ENCODE measurements around the gene LAMTOR2. TPM values are rescaled to one million over a fixed set of nuclear protein-coding genes. Genes with fewer than 3 reads are reported as not detected.

The LAMTOR2 gene
- total RNA-seq, 1 donor from 2014 or later, result 60.1 TPM

DNA sequence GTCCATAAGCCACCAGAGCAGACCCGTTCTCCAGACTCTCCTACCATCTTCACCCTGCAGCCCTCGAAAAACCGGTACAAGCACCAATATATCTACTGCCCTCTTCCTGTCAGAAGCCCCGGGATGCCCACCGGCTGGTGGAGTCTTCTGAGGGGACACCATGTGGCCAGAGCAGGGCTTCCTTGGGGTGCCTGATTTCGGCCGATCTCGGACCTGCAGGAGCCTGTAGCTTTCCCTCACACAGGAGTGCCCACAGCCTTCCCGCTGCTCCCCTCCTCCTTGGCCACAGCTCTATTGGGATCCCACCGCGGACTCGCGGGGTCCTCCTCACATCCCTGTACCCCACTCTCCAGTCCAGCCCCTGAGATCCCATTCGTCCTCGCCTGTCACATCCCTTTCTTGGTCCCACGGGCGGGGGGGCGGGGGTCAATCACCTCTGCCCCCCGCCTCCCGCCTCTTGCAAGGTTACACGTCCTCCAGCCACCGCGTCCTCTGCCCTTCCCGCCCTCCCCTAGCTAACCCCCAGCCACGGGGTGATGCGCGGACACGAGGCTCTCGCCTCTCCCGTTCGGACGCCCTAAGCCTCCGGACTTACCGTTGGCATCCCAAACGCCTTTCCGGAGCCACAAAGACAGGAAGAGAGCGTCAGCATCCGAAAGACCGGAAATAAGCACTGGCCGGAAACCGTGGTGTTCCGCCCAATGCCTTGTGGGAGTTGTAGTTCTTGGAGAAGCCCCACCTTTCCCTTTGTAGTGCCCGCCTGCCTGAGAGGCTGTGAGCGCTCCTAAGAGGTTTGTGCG lies 34.1 kb upstream of the LAMTOR2 start, which contains the start of gene SSR2:
Gene SSR2, minus strand, starts transcription at position 659 of the 800 bp plus-strand sequence. CDS start 784 bp downstream, outside the sequence.
- no peaks in the 10 kb centered on the region for H3K27me3 ChIP-seq (ENCODE audit: insufficient read depth, low read length)
- FAIRE-seq, result peak; percentile 80
- H3K4me2 ChIP-seq (ENCODE audit: low read length), result peak within 1 kb of the TSS; percentile 93
- H3K27ac ChIP-seq (ENCODE audit: low read depth, low read length), result peak within 1 kb of the TSS; percentile 77
- peaks cover 24% of the 10 kb centered on the region for H4K20me1 ChIP-seq (ENCODE audit: insufficient read depth, low read length)
- peaks cover 3% of the 10 kb centered on the region for H3K4me1 Mint-ChIP-seq (ENCODE audit: low read depth, unreplicated experiment)
- DNase-seq (ENCODE audit: low read depth), result peak; percentile 87
- peak within 1 kb of the TSS; percentile 97 for H3K4me3 Mint-ChIP-seq (ENCODE audit: unreplicated experiment)
- TF ChIP-seq, protein P1, sequence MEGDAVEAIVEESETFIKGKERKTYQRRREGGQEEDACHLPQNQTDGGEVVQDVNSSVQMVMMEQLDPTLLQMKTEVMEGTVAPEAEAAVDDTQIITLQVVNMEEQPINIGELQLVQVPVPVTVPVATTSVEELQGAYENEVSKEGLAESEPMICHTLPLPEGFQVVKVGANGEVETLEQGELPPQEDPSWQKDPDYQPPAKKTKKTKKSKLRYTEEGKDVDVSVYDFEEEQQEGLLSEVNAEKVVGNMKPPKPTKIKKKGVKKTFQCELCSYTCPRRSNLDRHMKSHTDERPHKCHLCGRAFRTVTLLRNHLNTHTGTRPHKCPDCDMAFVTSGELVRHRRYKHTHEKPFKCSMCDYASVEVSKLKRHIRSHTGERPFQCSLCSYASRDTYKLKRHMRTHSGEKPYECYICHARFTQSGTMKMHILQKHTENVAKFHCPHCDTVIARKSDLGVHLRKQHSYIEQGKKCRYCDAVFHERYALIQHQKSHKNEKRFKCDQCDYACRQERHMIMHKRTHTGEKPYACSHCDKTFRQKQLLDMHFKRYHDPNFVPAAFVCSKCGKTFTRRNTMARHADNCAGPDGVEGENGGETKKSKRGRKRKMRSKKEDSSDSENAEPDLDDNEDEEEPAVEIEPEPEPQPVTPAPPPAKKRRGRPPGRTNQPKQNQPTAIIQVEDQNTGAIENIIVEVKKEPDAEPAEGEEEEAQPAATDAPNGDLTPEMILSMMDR (IDR thresholded peaks at IDR 0.05; ENCODE audit: insufficient read depth, low read depth, low read length), result no peak
- no peak for TF ChIP-seq EZH2 (IDR thresholded peaks at IDR 0.05; ENCODE audit: insufficient read depth, low read length)
- peaks cover 3% of the 10 kb centered on the region for H3K9me3 Mint-ChIP-seq (ENCODE audit: unreplicated experiment)
- H3K9me3 ChIP-seq (ENCODE audit: insufficient read depth, low read depth, low read length), result no peaks in the 10 kb centered on the region
- peaks cover 45% of the 10 kb centered on the region for H3K79me2 ChIP-seq (ENCODE audit: insufficient read depth, low read length)
- H3K9ac ChIP-seq (ENCODE audit: low read length), result peak within 1 kb of the TSS; percentile 91
- peak within 1 kb of the TSS; percentile 73 for H2AFZ ChIP-seq (ENCODE audit: low read depth, low read length)
- H3K36me3 ChIP-seq (ENCODE audit: insufficient read depth, low read length), result peaks cover 14% of the 10 kb centered on the region
- peak within 1 kb of the TSS; percentile 94 for H3K4me3 ChIP-seq (ENCODE audit: insufficient read depth, low read depth, low read length)
- H3K4me1 ChIP-seq (ENCODE audit: insufficient read depth, low read length), result peaks cover 5% of the 10 kb centered on the region
- H3K27me3 Mint-ChIP-seq (ENCODE audit: low read depth, unreplicated experiment), result peaks cover 19% of the 10 kb centered on the region
- H3K36me3 Mint-ChIP-seq (ENCODE audit: low read depth, unreplicated experiment), result peaks cover 12% of the 10 kb centered on the region
- peak within 1 kb of the TSS; percentile 78 for H3K27ac Mint-ChIP-seq (ENCODE audit: unreplicated experiment)

DNA sequence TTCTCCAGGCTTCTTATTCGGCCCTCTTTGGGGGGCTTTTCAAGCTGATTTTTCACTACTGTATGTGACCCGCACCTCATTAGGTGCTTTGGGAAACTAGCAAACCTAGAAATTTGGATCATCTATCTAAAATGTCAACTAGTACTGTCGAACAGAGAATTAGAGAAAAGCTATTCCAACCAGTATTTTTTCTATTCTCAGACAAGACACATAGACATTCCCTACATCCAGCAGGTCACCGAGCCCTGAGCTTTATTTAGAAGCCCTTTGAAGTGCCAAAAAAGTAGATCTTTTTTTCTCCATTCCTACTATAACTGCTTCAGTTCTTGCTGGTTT lies 33.5 kb upstream of the LAMTOR2 start:
- Histone ChIP-seq H3K9ac (ENCODE audit: low read length) (peak overlapping the region; percentile 91), H3K27me3 (ENCODE audit: insufficient read depth, low read length) (no peaks in the 10 kb centered on the region), H3K4me3 (ENCODE audit: insufficient read depth, low read depth, low read length) (peak overlapping the region; percentile 94), H4K20me1 (ENCODE audit: insufficient read depth, low read length) (peaks cover 24% of the 10 kb centered on the region), H2AFZ (ENCODE audit: low read depth, low read length) (peak overlapping the region; percentile 73), H3K4me2 (ENCODE audit: low read length) (peak overlapping the region; percentile 93), H3K27ac (ENCODE audit: low read depth, low read length) (no peak overlapping the region), H3K79me2 (ENCODE audit: insufficient read depth, low read length) (peaks cover 45% of the 10 kb centered on the region), H3K4me1 (ENCODE audit: insufficient read depth, low read length) (peaks cover 5% of the 10 kb centered on the region), H3K9me3 (ENCODE audit: insufficient read depth, low read depth, low read length) (no peaks in the 10 kb centered on the region), H3K36me3 (ENCODE audit: insufficient read depth, low read length) (peaks cover 11% of the 10 kb centered on the region)
- H3K27ac Mint-ChIP-seq (ENCODE audit: unreplicated experiment), result no peak overlapping the region
- DNase-seq (ENCODE audit: low read depth) (no peak), FAIRE-seq (no peak)
- peaks cover 12% of the 10 kb centered on the region for H3K36me3 Mint-ChIP-seq (ENCODE audit: low read depth, unreplicated experiment)
- peaks cover 19% of the 10 kb centered on the region for H3K27me3 Mint-ChIP-seq (ENCODE audit: low read depth, unreplicated experiment)
- H3K4me1 Mint-ChIP-seq (ENCODE audit: low read depth, unreplicated experiment), result peaks cover 3% of the 10 kb centered on the region
- peaks cover 3% of the 10 kb centered on the region for H3K9me3 Mint-ChIP-seq (ENCODE audit: unreplicated experiment)
- no peak for TF ChIP-seq EZH2 (IDR thresholded peaks at IDR 0.05; ENCODE audit: insufficient read depth, low read length)
- TF ChIP-seq, protein P1 (IDR thresholded peaks at IDR 0.05; ENCODE audit: insufficient read depth, low read depth, low read length), result no peak
- peak overlapping the region; percentile 97 for H3K4me3 Mint-ChIP-seq (ENCODE audit: unreplicated experiment)

DNA sequence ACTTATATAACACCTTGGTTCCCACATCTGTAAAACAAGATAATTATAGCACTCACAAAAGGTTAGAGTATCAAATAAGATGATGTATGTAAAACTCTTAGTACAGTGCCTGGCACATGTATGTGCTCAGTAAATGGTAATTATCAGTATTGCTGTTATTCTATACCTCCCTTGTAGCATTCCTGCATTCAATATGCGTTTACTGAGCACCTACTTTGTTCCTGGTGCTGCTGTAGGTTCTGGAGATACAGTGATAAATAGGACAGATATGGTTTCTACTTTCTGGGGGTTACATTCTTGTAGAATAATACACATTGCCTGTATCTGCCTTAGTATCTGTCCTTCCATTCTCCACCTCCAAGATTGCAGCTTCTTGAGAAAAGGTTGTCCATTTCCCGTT lies 32.6 kb upstream of the LAMTOR2 start:
- Histone ChIP-seq H3K9me3 (ENCODE audit: insufficient read depth, low read depth, low read length) (no peaks in the 10 kb centered on the region), H3K9ac (ENCODE audit: low read length) (no peak overlapping the region), H3K36me3 (ENCODE audit: insufficient read depth, low read length) (peaks cover 6% of the 10 kb centered on the region), H3K27me3 (ENCODE audit: insufficient read depth, low read length) (no peaks in the 10 kb centered on the region), H3K4me3 (ENCODE audit: insufficient read depth, low read depth, low read length) (no peak overlapping the region), H4K20me1 (ENCODE audit: insufficient read depth, low read length) (peaks cover 19% of the 10 kb centered on the region), H3K27ac (ENCODE audit: low read depth, low read length) (no peak overlapping the region), H3K4me1 (ENCODE audit: insufficient read depth, low read length) (peaks cover 5% of the 10 kb centered on the region), H2AFZ (ENCODE audit: low read depth, low read length) (no peak overlapping the region), H3K79me2 (ENCODE audit: insufficient read depth, low read length) (peaks cover 38% of the 10 kb centered on the region), H3K4me2 (ENCODE audit: low read length) (no peak overlapping the region)
- DNase-seq (ENCODE audit: low read depth) (no peak), FAIRE-seq (no peak)
- Mint-ChIP-seq H3K27me3 (ENCODE audit: low read depth, unreplicated experiment) (peaks cover 19% of the 10 kb centered on the region), H3K4me3 (ENCODE audit: unreplicated experiment) (no peak overlapping the region), H3K9me3 (ENCODE audit: unreplicated experiment) (no peaks in the 10 kb centered on the region), H3K27ac (ENCODE audit: unreplicated experiment) (no peak overlapping the region), H3K4me1 (ENCODE audit: low read depth, unreplicated experiment) (peaks cover 3% of the 10 kb centered on the region), H3K36me3 (ENCODE audit: low read depth, unreplicated experiment) (peaks cover 9% of the 10 kb centered on the region)
- no peak for TF ChIP-seq EZH2 (IDR thresholded peaks at IDR 0.05; ENCODE audit: insufficient read depth, low read length)
- TF ChIP-seq, protein P1 (IDR thresholded peaks at IDR 0.05; ENCODE audit: insufficient read depth, low read depth, low read length), result no peak
